H1 (cell line): Measurements from ENCODE around the gene OR5B21. TPM values are rescaled to one million over a fixed set of nuclear protein-coding genes. Genes with fewer than 3 reads are reported as not detected.

Source experiments
- CTCF ChIA-PET: fragments of 300-600 bp; sonication (Branson Sonifier 250); formaldehyde crosslinking; loops from one replicate; lab custom pipeline; 2021; ENCODE audit not compliant: partially characterized antibody; lab: Charles Lee
- POLR2A ChIA-PET: fragments of 300-600 bp; sonication (Branson Sonifier 250); formaldehyde crosslinking; loops from one replicate; lab custom pipeline; 2021; ENCODE audit warnings: inconsistent platforms; ENCODE audit not compliant: partially characterized antibody; lab: Charles Lee
- DNase-seq, 2 experiments: peaks; one replicate each; pipeline versions ENCODE4 v3.0.0 to v3.0.0-alpha.2; 2010 to 2022; ENCODE audit warnings: low spot score in 2 of 2, low read depth in 1 of 2, mixed read lengths in 1 of 2
- FAIRE-seq: peaks from 2 replicates; lab custom pipeline; 2011; peaks lifted over from hg19 to GRCh38; lab: Jason Lieb, UNC
- H2AFZ ChIP-seq: 2 replicates; pipeline ENCODE4 v1.8.1; 2012; ENCODE audit warnings: low read length, inconsistent platforms
- H2AK5ac ChIP-seq: 2 replicates; pipeline ENCODE4 v1.6.1; 2013; ENCODE audit warnings: low read depth, low read length
- H2BK120ac ChIP-seq: replicated peaks from 2 replicates; pipeline ENCODE3; 2013; ENCODE audit warnings: low read depth, low read length, inconsistent platforms
- H2BK12ac ChIP-seq: 2 replicates; pipeline ENCODE4 v1.6.1; 2013; ENCODE audit warnings: low read depth, low read length
- H2BK15ac ChIP-seq: 2 replicates; pipeline ENCODE4 v1.6.1; 2013; ENCODE audit warnings: low read length
- H2BK20ac ChIP-seq: 2 replicates; pipeline ENCODE4 v1.6.1; 2013; ENCODE audit warnings: low read length
- H2BK5ac ChIP-seq: 2 replicates; pipeline ENCODE4 v1.6.1; 2013; ENCODE audit warnings: low read depth, low read length
- H3K14ac ChIP-seq: 2 replicates; pipeline ENCODE4 v1.6.1; 2013; ENCODE audit warnings: inconsistent platforms; ENCODE audit not compliant: insufficient read length
- H3K18ac ChIP-seq: 2 replicates; pipeline ENCODE4 v1.6.1; 2013; ENCODE audit warnings: low read length; ENCODE audit errors: extremely low read depth
- H3K23ac ChIP-seq: 2 replicates; pipeline ENCODE4 v1.6.1; 2013; ENCODE audit warnings: inconsistent platforms; ENCODE audit not compliant: insufficient read length
- H3K23me2 ChIP-seq: 2 replicates; pipeline ENCODE4 v1.6.1; 2013; ENCODE audit warnings: low read depth, low read length
- H3K27ac ChIP-seq: 2 replicates; pipeline ENCODE4 v1.6.1; 2011; ENCODE audit warnings: low read depth, low read length, inconsistent platforms
- H3K27me3 ChIP-seq, 4 experiments: replicated peaks in 1 of 4; 1 replicate in 1 of 4; 2 replicates in 3 of 4; pipeline versions ENCODE4 v1.6.1 to v1.8.1; 2011 to 2013; ENCODE audit warnings: low read length in 3 of 4, mild to moderate bottlenecking in 3 of 4, inconsistent platforms in 2 of 4, mixed read lengths in 2 of 4, moderate library complexity in 1 of 4; ENCODE audit not compliant: control insufficient read depth in 3 of 4, insufficient read depth in 3 of 4; ENCODE audit errors: extremely low read depth in 1 of 4
- H3K36me3 ChIP-seq, 4 experiments: 2 replicates each; pipeline versions ENCODE4 v1.6.1 to v1.8.1; 2011 to 2013; ENCODE audit warnings: mild to moderate bottlenecking in 4 of 4, low read length in 3 of 4, moderate library complexity in 2 of 4, control low read depth in 1 of 4, inconsistent platforms in 1 of 4; ENCODE audit not compliant: insufficient read depth in 4 of 4, control insufficient read depth in 2 of 4
- H3K4ac ChIP-seq: replicated peaks from 2 replicates; pipeline ENCODE3; 2013; ENCODE audit warnings: low read length, low read depth, mixed read lengths, inconsistent platforms; ENCODE audit not compliant: insufficient read length
- H3K4me1 ChIP-seq, 4 experiments: replicated peaks in 1 of 4; 1 replicate in 1 of 4; 2 replicates in 3 of 4; pipeline versions ENCODE4 v1.6.1 to v1.8.1; 2011 to 2013; ENCODE audit warnings: low read length in 3 of 4, inconsistent platforms in 2 of 4, mixed read lengths in 1 of 4; ENCODE audit not compliant: insufficient read depth in 4 of 4, control insufficient read depth in 3 of 4
- H3K4me2 ChIP-seq, 2 experiments: 2 replicates each; pipeline versions ENCODE4 v1.6.1 to v1.8.1; 2011 to 2013; ENCODE audit warnings: low read depth in 2 of 2, low read length in 2 of 2, control low read depth in 1 of 2, inconsistent platforms in 1 of 2, mild to moderate bottlenecking in 1 of 2; ENCODE audit not compliant: insufficient read depth in 1 of 2
- H3K4me3 ChIP-seq, 4 experiments: fragments of 200-600, 300-600 bp in 1 of 4; sonication (generic), shearing (Covaris generic), sonication (Bioruptor Twin) in 1 of 4; 2 replicates each; pipeline versions ENCODE4 v1.5.1 to v1.8.1; 2011 to 2016; ENCODE audit warnings: low read length in 4 of 4, low read depth in 3 of 4, control low read depth in 2 of 4, inconsistent platforms in 2 of 4, mild to moderate bottlenecking in 2 of 4, mixed read lengths in 1 of 4, moderate library complexity in 1 of 4; ENCODE audit not compliant: insufficient read depth in 2 of 4; ENCODE audit errors: extremely low read depth in 1 of 4
- H3K56ac ChIP-seq: replicated peaks from 2 replicates; pipeline ENCODE3; 2013; ENCODE audit warnings: low read depth, mild to moderate bottlenecking, mixed read lengths, low read length, inconsistent platforms; ENCODE audit not compliant: insufficient read length
- H3K79me1 ChIP-seq: 2 replicates; pipeline ENCODE4 v1.6.1; 2013; ENCODE audit warnings: low read depth, low read length, control low read depth
- H3K79me2 ChIP-seq, 2 experiments: 2 replicates each; pipeline versions ENCODE4 v1.6.1 to v1.8.1; 2012 to 2013; ENCODE audit warnings: low read length in 2 of 2, mild to moderate bottlenecking in 2 of 2, inconsistent platforms in 1 of 2; ENCODE audit not compliant: insufficient read depth in 2 of 2, control insufficient read depth in 1 of 2
- H3K9ac ChIP-seq, 4 experiments: replicated peaks in 1 of 4; 1 replicate in 1 of 4; 2 replicates in 3 of 4; pipeline versions ENCODE4 v1.6.1 to v1.8.1; 2011 to 2013; ENCODE audit warnings: low read depth in 3 of 4, low read length in 3 of 4, control low read depth in 2 of 4, mild to moderate bottlenecking in 2 of 4, moderate library complexity in 2 of 4, inconsistent platforms in 1 of 4; ENCODE audit errors: extremely low read depth in 1 of 4
- H3K9me3 ChIP-seq, 2 experiments: 2 replicates each; pipeline versions ENCODE4 v1.6.1 to v1.8.1; 2012 to 2013; ENCODE audit warnings: mild to moderate bottlenecking in 2 of 2, moderate library complexity in 2 of 2, control low read depth in 1 of 2, inconsistent platforms in 1 of 2, low read depth in 1 of 2, low read length in 1 of 2, mixed read lengths in 1 of 2; ENCODE audit not compliant: insufficient read depth in 2 of 2
- H4K20me1 ChIP-seq, 2 experiments: replicated peaks in 1 of 2; 2 replicates each; pipeline versions ENCODE3 to v1.8.1; 2011 to 2013; ENCODE audit warnings: inconsistent platforms in 2 of 2, low read length in 2 of 2, mild to moderate bottlenecking in 1 of 2; ENCODE audit not compliant: insufficient read depth in 2 of 2, control insufficient read depth in 1 of 2
- H4K5ac ChIP-seq: 2 replicates; pipeline ENCODE4 v1.6.1; 2013; ENCODE audit warnings: low read length, low read depth, mixed read lengths, inconsistent platforms; ENCODE audit not compliant: insufficient read length
- H4K8ac ChIP-seq: 2 replicates; pipeline ENCODE4 v1.8.0; 2013; ENCODE audit warnings: mild to moderate bottlenecking, moderate library complexity, low read length, inconsistent platforms; ENCODE audit not compliant: insufficient read depth; ENCODE audit errors: extremely low read depth
- H4K91ac ChIP-seq: replicated peaks from 2 replicates; pipeline ENCODE3; 2013; ENCODE audit warnings: low read length, mixed read lengths, inconsistent platforms; ENCODE audit not compliant: insufficient read length
- ATF2 ChIP-seq: IDR thresholded peaks from 2 replicates; pipeline ENCODE4 v1.6.1; 2012; ENCODE audit warnings: low read length, inconsistent platforms
- CHD2 ChIP-seq: IDR thresholded peaks from 2 replicates; pipeline ENCODE4 v1.6.1; 2012; ENCODE audit warnings: low read length, improper control_type of control experiment
- FOSL1 ChIP-seq: IDR thresholded peaks from 2 replicates; pipeline ENCODE4 v1.6.1; 2011; ENCODE audit warnings: mild to moderate bottlenecking, low read depth, low read length, moderate library complexity; ENCODE audit not compliant: insufficient read depth
- SIRT6 ChIP-seq: IDR thresholded peaks from one replicate; pipeline ENCODE4 v1.7.1; 2012; ENCODE audit warnings: low read length, inconsistent platforms
- WGBS, 2 experiments: shearing (Covaris generic) in 1 of 2; methylation state at CpG; one replicate each; pipeline versions ENCODE4 v1.1.6 to v1.1.7; 2013 to 2015; ENCODE audit warnings: low lambda C conversion rate in 2 of 2, mixed read lengths in 2 of 2, inconsistent platforms in 1 of 2, low coverage in 1 of 2, missing lambda C conversion rate in 1 of 2; ENCODE audit not compliant: insufficient replicate concordance in 2 of 2, insufficient coverage in 1 of 2, insufficient read length in 1 of 2; ENCODE audit errors: extremely low coverage in 1 of 2, missing lambda C conversion rate in 1 of 2; 5-methylcytosine and 5-hydroxymethylcytosine counted together
- polyA plus RNA-seq, 7 experiments: library from polyadenylated mRNA; depleted of rRNA in 3 of 7; stranded (reverse) in 5 of 7; unstranded in 2 of 7; fragments of >200 nt in 5 of 7; fragments of 200-250 nt in 2 of 7; gene quantifications; 1 replicate in 5 of 7; 2 replicates in 1 of 7; 4 replicates in 1 of 7; pipeline versions ENCODE4 v1.2.1 to v1.2.3, GENCODE V29; 2011 to 2013; ENCODE audit warnings: missing spikeins in 2 of 7, mixed read lengths in 2 of 7
- total RNA-seq: library from RNA; stranded (reverse); fragmentation: NEBNext Ultra II Directional; extraction: Animal tissue kit (Norgen Biotek cat#: 25700); gene quantifications from 2 replicates; pipeline ENCODE4 v1.2.1, GENCODE V29; 2021

Gene OR5B21
- total and polyA plus RNA-seq, 2 of the 8 experiments (the other 6 are each of a cell fraction or from before 2014, with no cell fraction given), result not detected

DNA sequence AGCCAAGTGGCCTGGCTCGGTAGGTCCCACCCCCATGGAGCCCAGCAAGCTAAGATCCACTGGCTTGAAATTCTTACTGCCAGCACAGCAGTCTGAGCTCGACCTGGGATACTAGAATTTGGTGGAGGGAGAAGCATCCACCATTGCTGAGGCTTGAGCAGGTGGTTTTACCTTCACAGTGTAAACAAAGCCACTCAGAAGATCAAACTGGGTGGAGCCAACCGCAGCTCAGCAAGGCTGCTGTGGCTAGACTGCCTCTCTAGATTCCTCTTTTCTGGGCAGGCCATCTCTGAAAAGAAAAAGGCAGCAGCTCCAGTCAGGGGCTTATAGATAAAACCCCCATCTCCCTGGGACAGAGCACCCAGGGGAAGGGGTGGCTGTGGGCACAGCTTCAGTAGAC is 22.3 kb upstream of the OR5B21 start:
- Histone ChIP-seq H2BK12ac (no peak overlapping the region), H2BK120ac (no peak overlapping the region), H3K56ac (no peak overlapping the region), H3K4me3 (no peak overlapping the region), H4K91ac (no peak overlapping the region), H3K9ac (no peak overlapping the region), H3K14ac (no peak overlapping the region), H3K18ac (no peak overlapping the region), H3K27ac (no peak overlapping the region), H3K79me1 (no peaks in the 10 kb centered on the region), H4K8ac (no peak overlapping the region), H2AK5ac (no peak overlapping the region), H2AFZ (no peak overlapping the region), H3K4ac (no peak overlapping the region), H4K5ac (no peak overlapping the region), H3K36me3 (peaks cover 0 to 3% (median 0%) of the 10 kb centered on the region in 4 experiments; a peak in 1 of 8 replicates), H3K79me2 (no peaks in the 10 kb centered on the region), H2BK20ac (no peak overlapping the region), H3K23ac (no peak overlapping the region), H3K27me3 (no peaks in the 10 kb centered on the region), H4K20me1 (no peaks in the 10 kb centered on the region), H3K9me3 (peaks cover 0 to 13% of the 10 kb centered on the region in 2 experiments; a peak in 1 of 4 replicates), H2BK5ac (no peak overlapping the region), H3K4me2 (no peak overlapping the region), H2BK15ac (no peak overlapping the region), H3K4me1 (no peaks in the 10 kb centered on the region), H3K23me2 (no peaks in the 10 kb centered on the region)
- CTCF ChIA-PET, result interaction anchor here (0.8 kb wide), 1 partner anchor 146 kb away, joined by 3 read pairs; no protein-coding TSS in a partner anchor
- FAIRE-seq, result no peak
- 73% methylated on average over 3 of the region's 3 CpGs; no CpG with 5 or more reads in 1 of the 2 experiments for WGBS, 2 experiments
- TF ChIP-seq ATF2, result no peak
- no peak for TF ChIP-seq CHD2
- no peak for TF ChIP-seq FOSL1
- no peak for TF ChIP-seq SIRT6
- POLR2A ChIA-PET, result no interaction called here
- no peak for DNase-seq
